Measurements from ENCODE around the gene MRPS34. TPM values are rescaled to one million over a fixed set of nuclear protein-coding genes. Genes with fewer than 3 reads are reported as not detected.

The MRPS34 gene
- total RNA-seq, 2 donors from 2014 or later, result 97.4 to 125 TPM

- TF ChIP-seq CTCF (IDR thresholded peaks at IDR 0.05) (no peak), POLR2A (IDR thresholded peaks at IDR 0.05) (no peak), POLR2AphosphoS5 (IDR thresholded peaks at IDR 0.05) (no peak)
- Histone ChIP-seq H3K4me1 (replicated peaks) (peaks cover 6% of the 10 kb centered on the region), H3K36me3 (no peaks in the 10 kb centered on the region), H3K27me3 (replicated peaks; ENCODE audit: insufficient read depth) (no peaks in the 10 kb centered on the region), H3K27ac (no peak overlapping the region), H3K4me3 (no peak overlapping the region), H3K9me3 (no peaks in the 10 kb centered on the region)
- DNase-seq (ENCODE audit: low spot score), result no peak
- WGBS, result 74% methylated on average over 32 of the region's 38 CpGs
- intact Hi-C loops (cut with DNase I), result no loop called here
Observed at GRCh38 chr16:1788095-1788707, 15.3 kb upstream of the MRPS34 start.

DNA sequence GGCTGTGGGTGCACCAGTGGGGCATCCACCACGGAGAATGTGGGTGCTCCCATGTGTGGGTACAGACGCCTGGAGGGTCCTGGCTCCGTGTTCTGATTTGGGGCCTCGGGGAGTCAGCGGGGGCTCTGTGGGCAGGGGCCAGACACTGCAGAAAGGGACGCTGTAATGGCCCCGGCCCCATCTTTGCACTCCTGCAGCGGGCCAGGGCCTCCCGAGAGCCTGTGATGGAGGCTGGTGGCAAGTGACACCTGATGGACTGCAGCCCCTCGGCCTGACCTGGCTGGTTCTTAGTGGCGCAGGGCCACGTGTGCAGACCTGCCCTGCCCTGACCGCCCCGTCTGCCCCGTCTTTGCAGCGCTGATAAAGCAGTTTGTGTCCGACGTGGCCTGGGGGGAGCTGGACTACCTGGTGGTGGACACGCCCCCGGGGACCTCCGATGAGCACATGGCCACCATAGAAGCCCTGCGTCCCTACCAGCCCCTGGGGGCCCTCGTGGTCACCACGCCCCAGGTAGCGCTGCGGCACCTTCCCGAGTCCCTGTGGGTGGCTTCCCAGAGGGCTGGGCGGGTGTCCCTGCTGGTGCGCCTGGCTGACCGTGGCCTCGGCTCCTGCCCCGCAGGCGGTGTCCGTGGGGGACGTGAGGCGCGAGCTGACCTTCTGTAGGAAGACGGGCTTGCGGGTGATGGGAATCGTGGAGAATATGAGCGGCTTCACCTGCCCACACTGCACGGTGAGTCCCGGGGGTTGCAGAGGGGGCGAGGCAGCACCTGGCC, 14.6 kb upstream of the MRPS34 start:
- DNase-seq (ENCODE audit: low spot score), result peak; percentile 3
- Histone ChIP-seq H3K4me3 (no peak overlapping the region), H3K27ac (no peak overlapping the region), H3K4me1 (replicated peaks) (peaks cover 6% of the 10 kb centered on the region), H3K27me3 (replicated peaks; ENCODE audit: insufficient read depth) (no peaks in the 10 kb centered on the region), H3K36me3 (no peaks in the 10 kb centered on the region), H3K9me3 (no peaks in the 10 kb centered on the region)
- intact Hi-C loops (cut with DNase I), result no loop called here
- 90% methylated on average over 44 of the region's 44 CpGs for WGBS
- TF ChIP-seq POLR2AphosphoS5 (IDR thresholded peaks at IDR 0.05), result no peak

- H3K36me3 ChIP-seq, result no peaks in the 10 kb centered on the region
- WGBS, result 92% methylated on average over 6 of the region's 6 CpGs
- DNase-seq (ENCODE audit: low spot score), result no peak
Observed at GRCh38 chr16:1787056-1787321, 14.1 kb upstream of the MRPS34 start.

GRCh38 chr16:1786242-1787055, 13.5 kb upstream of the MRPS34 start:
- DNase-seq (ENCODE audit: low spot score), result no peak
- Histone ChIP-seq H3K27ac (no peak overlapping the region), H3K4me1 (replicated peaks) (peaks cover 9% of the 10 kb centered on the region), H3K4me3 (no peak overlapping the region), H3K36me3 (no peaks in the 10 kb centered on the region), H3K9me3 (no peaks in the 10 kb centered on the region), H3K27me3 (replicated peaks; ENCODE audit: insufficient read depth) (no peaks in the 10 kb centered on the region)
- TF ChIP-seq POLR2A (IDR thresholded peaks at IDR 0.05), result no peak
- no peak for TF ChIP-seq POLR2AphosphoS5 (IDR thresholded peaks at IDR 0.05)
- TF ChIP-seq CTCF (IDR thresholded peaks at IDR 0.05), result no peak
- WGBS, result 90% methylated on average over 49 of the region's 51 CpGs
- intact Hi-C loops (cut with DNase I), result no loop called here

More at GRCh38 chr16:1787056-1787321, 14.1 kb upstream of the MRPS34 start:
- Histone ChIP-seq H3K27me3 (replicated peaks; ENCODE audit: insufficient read depth) (no peaks in the 10 kb centered on the region), H3K27ac (no peak overlapping the region), H3K9me3 (no peaks in the 10 kb centered on the region), H3K4me1 (replicated peaks) (peaks cover 6% of the 10 kb centered on the region), H3K4me3 (no peak overlapping the region)
- TF ChIP-seq POLR2AphosphoS5 (IDR thresholded peaks at IDR 0.05), result no peak
- TF ChIP-seq CTCF (IDR thresholded peaks at IDR 0.05), result no peak
- intact Hi-C loops (cut with DNase I), result no loop called here

DNA sequence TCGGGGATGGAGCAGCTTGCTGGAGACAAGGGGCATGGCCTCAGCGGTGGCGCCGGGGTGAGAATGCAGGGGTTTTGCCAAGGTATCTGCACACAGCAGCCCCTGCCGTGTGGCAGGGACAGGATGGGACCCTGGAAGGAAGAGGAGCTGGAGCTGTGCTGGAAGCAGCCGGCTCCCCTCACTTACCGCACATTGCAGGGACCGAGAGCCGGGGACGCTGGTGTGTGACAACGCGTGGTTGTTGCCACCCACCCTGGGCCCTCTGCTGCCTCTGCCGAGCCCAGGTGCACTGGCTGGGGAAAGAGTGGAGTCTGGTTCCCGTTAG, 12.9 kb upstream of the MRPS34 start:
- Histone ChIP-seq H3K4me1 (replicated peaks) (peaks cover 14% of the 10 kb centered on the region), H3K36me3 (no peaks in the 10 kb centered on the region), H3K27ac (no peak overlapping the region), H3K4me3 (no peak overlapping the region), H3K9me3 (no peaks in the 10 kb centered on the region), H3K27me3 (replicated peaks; ENCODE audit: insufficient read depth) (no peaks in the 10 kb centered on the region)
- WGBS, result 79% methylated on average over 14 of the region's 14 CpGs
- TF ChIP-seq POLR2AphosphoS5 (IDR thresholded peaks at IDR 0.05) (no peak), POLR2A (IDR thresholded peaks at IDR 0.05) (no peak), CTCF (IDR thresholded peaks at IDR 0.05) (no peak)
- intact Hi-C loops (cut with DNase I), result no loop called here
- DNase-seq (ENCODE audit: low spot score), result no peak
